ENCODE results near the gene PADI1.
A peak's percentile ranks its signal among the peaks of the same experiment; 100 is the strongest.

PADI1 gene

GRCh38 chr1:17214876-17215544 is 10.1 kb downstream of the PADI1 start:
- DNase-seq (ENCODE audit: low read depth in 1 of 2, low spot score in 1 of 2), result no peak

DNA sequence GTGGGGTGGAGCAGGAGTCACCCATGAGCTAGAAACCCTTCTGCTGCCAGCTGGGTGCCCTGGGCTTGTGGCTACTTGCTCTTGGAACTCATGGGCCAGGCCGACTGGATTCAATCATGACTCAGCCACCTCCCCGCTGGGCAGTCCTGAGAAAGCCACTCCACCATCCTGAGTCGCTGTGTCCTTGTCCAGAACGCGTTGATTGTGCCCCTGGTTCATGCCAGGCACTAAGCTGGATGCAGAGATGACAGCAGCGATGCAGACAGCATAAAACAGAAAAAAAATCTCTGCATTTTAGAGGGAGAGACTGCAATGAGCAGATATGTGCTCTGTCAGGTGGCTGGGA is 10.6 kb downstream of the PADI1 start:
- DNase-seq (ENCODE audit: low read depth in 1 of 2, low spot score in 1 of 2), result no peak

GRCh38 chr1:17216078-17216477 is 11.2 kb downstream of the PADI1 start:
- no peak for DNase-seq (ENCODE audit: low read depth in 1 of 2, low spot score in 1 of 2)

DNA sequence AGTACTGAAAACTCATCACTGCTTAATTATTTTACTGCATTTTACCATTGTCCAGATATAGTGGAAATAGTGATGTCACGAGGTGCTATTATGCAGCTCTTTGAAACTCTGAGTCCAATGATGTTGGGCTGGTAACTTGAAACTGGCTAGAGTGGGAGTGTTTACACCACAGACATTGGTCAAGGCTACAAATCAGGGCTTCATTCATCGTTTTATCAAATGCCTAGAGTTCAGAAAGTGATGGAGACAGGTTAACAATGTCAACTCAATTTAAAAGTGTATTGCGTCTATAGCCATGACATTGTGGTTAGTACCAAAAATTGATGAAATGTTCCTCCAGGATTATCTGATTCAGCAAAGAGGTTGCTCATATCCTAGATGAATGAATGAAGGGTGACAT is 12.7 kb downstream of the PADI1 start:
- no peak for DNase-seq (ENCODE audit: low read depth in 1 of 2, low spot score in 1 of 2)

GRCh38 chr1:17218939-17219338 is 14.0 kb downstream of the PADI1 start:
- no peak for DNase-seq (ENCODE audit: low read depth in 1 of 2, low spot score in 1 of 2)

- DNase-seq (ENCODE audit: low read depth in 1 of 2, low spot score in 1 of 2), result no peak
Measured at GRCh38 chr1:17220287-17220686, 15.4 kb downstream of the PADI1 start.

GRCh38 chr1:17222557-17222956 is 17.6 kb downstream of the PADI1 start:
- no peak for DNase-seq (ENCODE audit: low read depth in 1 of 2, low spot score in 1 of 2)

DNA sequence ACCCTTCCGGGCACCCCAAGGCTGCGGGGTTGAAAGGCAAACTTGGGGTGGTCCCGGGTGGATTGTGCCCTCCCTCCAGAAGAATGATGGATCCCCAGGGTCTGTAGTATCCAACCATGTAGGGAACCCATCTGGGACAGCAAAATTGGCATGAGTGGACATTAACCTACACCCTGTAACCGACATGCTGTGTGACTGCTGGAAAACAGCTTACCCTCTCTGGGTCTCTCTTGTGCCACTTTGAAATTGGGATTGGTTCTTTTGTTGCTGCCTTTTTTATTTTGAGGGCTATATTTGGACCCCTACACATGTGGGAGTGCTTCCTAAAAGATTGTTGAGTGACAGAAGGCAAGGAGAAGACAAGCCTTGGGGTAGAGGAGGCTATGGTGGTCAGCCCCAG is 19.5 kb downstream of the PADI1 start:
- no peak for DNase-seq (ENCODE audit: low read depth in 1 of 2, low spot score in 1 of 2)

GRCh38 chr1:17225140-17225539 is 20.2 kb downstream of the PADI1 start:
- DNase-seq (ENCODE audit: low read depth in 1 of 2, low spot score in 1 of 2), result no peak

DNA sequence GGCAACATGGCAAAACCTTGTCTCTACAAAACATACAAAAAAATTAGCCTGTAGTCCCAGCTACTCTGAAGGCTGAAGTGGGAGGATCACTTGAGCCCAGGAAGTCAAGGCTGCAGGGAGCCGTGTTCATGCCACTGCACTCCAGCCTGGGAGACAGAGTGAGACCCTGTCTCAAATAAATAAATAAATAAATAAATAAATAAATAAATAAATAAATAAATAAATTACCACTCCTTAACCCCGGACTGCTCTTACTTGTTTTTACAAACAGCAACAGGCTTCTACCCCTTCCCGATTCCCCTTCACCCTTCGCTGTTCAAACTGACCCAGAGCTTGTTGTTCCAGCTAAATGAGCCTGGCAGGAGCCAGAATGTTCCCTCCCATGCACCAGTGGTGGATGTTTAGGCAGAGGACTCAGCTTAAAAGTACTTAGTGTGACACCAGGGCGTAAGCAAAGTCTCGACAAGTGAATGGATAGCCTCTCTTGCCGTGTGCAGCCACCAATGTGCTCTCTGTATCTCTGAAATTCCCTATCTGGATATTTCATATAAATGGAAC is 22.5 kb downstream of the PADI1 start:
- DNase-seq (ENCODE audit: low read depth in 1 of 2, low spot score in 1 of 2), result no peak

DNA sequence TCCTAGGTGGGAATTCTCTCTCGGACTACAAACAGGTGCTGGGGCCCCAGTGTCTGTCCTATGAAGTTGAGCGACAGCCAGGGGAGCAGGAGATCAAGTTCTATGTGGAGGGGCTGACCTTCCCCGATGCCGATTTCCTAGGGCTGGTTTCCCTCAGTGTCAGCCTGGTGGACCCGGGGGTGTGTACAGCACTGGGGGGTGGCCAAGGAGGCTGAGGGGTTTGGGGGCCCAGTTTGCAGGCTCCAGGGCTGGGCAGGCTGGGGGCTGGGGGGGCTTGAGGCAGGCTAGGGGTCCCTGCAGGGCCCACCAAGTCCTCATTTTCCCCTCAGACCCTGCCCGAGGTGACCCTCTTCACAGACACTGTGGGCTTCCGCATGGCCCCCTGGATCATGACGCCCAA is 23.7 kb downstream of the PADI1 start:
- no peak for DNase-seq (ENCODE audit: low read depth in 1 of 2, low spot score in 1 of 2)

- DNase-seq (ENCODE audit: low read depth in 1 of 2, low spot score in 1 of 2), result no peak
Measured at GRCh38 chr1:17229379-17229778, 24.5 kb downstream of the PADI1 start.

GRCh38 chr1:17230106-17230505 is 25.2 kb downstream of the PADI1 start:
- no peak for DNase-seq (ENCODE audit: low read depth in 1 of 2, low spot score in 1 of 2)

- DNase-seq (ENCODE audit: low read depth in 1 of 2, low spot score in 1 of 2), result no peak
Measured at GRCh38 chr1:17230671-17231310, 25.9 kb downstream of the PADI1 start.

- no peak for DNase-seq (ENCODE audit: low read depth in 1 of 2, low spot score in 1 of 2)
Measured at GRCh38 chr1:17232759-17233661, 28.1 kb downstream of the PADI1 start.

- no peak for DNase-seq (ENCODE audit: low read depth in 1 of 2, low spot score in 1 of 2)
Measured at GRCh38 chr1:17233675-17234320, 28.9 kb downstream of the PADI1 start.

- DNase-seq (ENCODE audit: low read depth in 1 of 2, low spot score in 1 of 2), result no peak
Measured at GRCh38 chr1:17234405-17234804, 29.5 kb downstream of the PADI1 start.

- no peak for DNase-seq (ENCODE audit: low read depth in 1 of 2, low spot score in 1 of 2)
Measured at GRCh38 chr1:17235135-17235885, 30.4 kb downstream of the PADI1 start.

DNA sequence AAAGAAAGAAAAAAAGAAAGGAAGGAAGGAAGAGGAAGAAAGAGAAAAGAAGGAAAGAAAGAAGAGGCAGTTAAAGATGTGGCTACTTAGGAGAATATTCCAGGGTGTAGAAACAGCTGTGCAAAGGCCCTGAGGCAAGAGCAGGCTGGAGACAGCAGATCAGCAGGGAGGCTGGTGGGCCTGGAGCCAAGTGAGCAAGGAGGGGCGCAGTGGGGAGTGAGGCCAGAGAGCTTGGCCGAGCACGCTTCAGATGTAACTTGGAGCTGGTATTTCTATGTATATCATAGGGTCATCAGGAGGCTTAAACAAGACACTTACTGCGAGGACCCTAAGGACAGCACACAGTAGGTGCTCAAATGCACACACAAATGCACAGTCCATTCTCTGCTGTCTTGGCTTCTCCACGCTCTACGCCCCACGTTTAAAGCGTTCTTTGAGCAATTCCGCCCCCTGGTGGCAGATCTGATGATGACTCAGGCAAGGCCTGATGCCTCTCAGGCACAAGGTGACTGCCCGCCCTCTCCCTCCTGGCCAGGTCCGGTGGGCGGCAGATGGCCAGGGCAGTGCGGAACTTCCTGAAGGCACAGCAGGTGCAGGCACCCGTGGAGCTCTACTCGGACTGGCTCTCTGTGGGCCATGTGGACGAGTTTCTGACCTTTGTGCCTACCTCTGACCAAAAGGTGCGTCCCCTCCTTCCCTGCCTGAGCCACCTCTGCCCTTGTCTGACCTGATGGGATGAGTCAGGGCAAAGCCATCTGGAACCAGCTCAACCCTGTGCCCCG is 32.0 kb downstream of the PADI1 start:
- DNase-seq (ENCODE audit: low read depth in 1 of 2, low spot score in 1 of 2), result peak; percentile 86 to 89

GRCh38 chr1:17237561-17237903 is 32.6 kb downstream of the PADI1 start:
- no peak for DNase-seq (ENCODE audit: low read depth in 1 of 2, low spot score in 1 of 2)

Data from activated CD4-positive, alpha-beta T cell treated with anti-CD3 and anti-CD28 coated beads, Interleukin-2, amount 50 U/mL, for 24 hours (primary cell).